ENCODE measurements around the gene RBM34. TPM values are rescaled to one million over a fixed set of nuclear protein-coding genes. Genes with fewer than 3 reads are reported as not detected.

RBM34 gene
- total RNA-seq, 1 donor: 55.0 TPM

DNA sequence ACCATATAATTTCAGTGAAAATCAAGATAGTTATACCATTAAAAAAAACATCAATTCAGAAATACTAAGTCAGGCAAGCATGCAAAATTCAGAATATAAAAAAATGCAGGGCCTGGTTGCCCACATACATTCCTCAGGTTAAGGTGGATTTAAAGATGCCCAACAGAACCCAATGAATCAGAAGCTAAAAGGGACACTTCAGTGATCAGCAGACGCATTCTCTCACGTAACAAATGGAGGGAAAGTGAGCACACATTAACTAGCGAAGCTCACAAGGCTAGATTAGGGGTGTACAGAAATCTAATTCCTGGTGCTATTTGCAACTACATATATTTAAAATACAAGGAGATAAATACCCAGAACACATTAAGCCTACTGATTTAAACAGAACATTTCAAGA, 49.9 kb downstream of the RBM34 start:
- no peaks in the 10 kb centered on the region for H3K4me1 ChIP-seq (ENCODE audit: insufficient read depth, low read length)
- H3K79me2 ChIP-seq (ENCODE audit: insufficient read depth, low read length): peaks cover 46% of the 10 kb centered on the region
- peaks cover 41% of the 10 kb centered on the region for H4K20me1 ChIP-seq (ENCODE audit: insufficient read depth, low read length)
- TF ChIP-seq, protein P1, sequence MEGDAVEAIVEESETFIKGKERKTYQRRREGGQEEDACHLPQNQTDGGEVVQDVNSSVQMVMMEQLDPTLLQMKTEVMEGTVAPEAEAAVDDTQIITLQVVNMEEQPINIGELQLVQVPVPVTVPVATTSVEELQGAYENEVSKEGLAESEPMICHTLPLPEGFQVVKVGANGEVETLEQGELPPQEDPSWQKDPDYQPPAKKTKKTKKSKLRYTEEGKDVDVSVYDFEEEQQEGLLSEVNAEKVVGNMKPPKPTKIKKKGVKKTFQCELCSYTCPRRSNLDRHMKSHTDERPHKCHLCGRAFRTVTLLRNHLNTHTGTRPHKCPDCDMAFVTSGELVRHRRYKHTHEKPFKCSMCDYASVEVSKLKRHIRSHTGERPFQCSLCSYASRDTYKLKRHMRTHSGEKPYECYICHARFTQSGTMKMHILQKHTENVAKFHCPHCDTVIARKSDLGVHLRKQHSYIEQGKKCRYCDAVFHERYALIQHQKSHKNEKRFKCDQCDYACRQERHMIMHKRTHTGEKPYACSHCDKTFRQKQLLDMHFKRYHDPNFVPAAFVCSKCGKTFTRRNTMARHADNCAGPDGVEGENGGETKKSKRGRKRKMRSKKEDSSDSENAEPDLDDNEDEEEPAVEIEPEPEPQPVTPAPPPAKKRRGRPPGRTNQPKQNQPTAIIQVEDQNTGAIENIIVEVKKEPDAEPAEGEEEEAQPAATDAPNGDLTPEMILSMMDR (IDR thresholded peaks at IDR 0.05; ENCODE audit: extremely low read depth, low read depth, low read length): no peak
- H3K9me3 ChIP-seq (ENCODE audit: low read depth, low read length): no peaks in the 10 kb centered on the region
- H3K36me3 ChIP-seq (ENCODE audit: insufficient read depth, low read length): peaks cover 68% of the 10 kb centered on the region
- no peak overlapping the region for H3K4me2 ChIP-seq (ENCODE audit: insufficient read depth, low read length)
- no peak overlapping the region for H3K27ac ChIP-seq (ENCODE audit: low read depth, low read length)
- DNase-seq (ENCODE audit: insufficient read length, low spot score, missing footprints): no peak
- H3K27me3 ChIP-seq (ENCODE audit: insufficient read depth, low read length): no peaks in the 10 kb centered on the region
- H2AFZ ChIP-seq (ENCODE audit: low read length): no peak overlapping the region
- no peak overlapping the region for H3K4me3 ChIP-seq (ENCODE audit: insufficient read depth, low read length)

DNA sequence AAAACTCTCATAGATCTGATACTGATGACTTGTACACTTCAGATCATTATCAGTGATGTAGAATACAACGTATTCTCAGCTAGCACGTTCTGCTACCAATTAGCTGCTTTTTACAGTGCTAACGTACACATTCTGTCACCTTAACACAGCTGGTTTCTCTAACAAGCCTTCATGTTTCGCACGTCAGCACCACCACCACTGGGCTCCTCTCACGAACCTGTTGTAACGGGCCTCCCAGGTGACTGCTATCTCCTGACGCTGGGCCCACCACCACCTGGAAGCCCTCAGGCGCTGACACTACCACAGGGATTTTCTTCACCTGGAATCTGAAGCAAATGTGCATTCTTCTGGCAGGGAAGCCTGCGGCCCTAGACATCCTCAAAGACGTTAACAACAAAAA, 52.2 kb downstream of the RBM34 start:
- H3K79me2 ChIP-seq (ENCODE audit: insufficient read depth, low read length): peaks cover 32% of the 10 kb centered on the region
- TF ChIP-seq, protein P1 (IDR thresholded peaks at IDR 0.05; ENCODE audit: extremely low read depth, low read depth, low read length): no peak
- H3K36me3 ChIP-seq (ENCODE audit: insufficient read depth, low read length): peaks cover 48% of the 10 kb centered on the region
- no peaks in the 10 kb centered on the region for H3K27me3 ChIP-seq (ENCODE audit: insufficient read depth, low read length)
- no peak overlapping the region for H3K4me3 ChIP-seq (ENCODE audit: insufficient read depth, low read length)
- no peak overlapping the region for H3K27ac ChIP-seq (ENCODE audit: low read depth, low read length)
- peaks cover 11% of the 10 kb centered on the region for H3K4me1 ChIP-seq (ENCODE audit: insufficient read depth, low read length)
- no peak overlapping the region for H3K4me2 ChIP-seq (ENCODE audit: insufficient read depth, low read length)
- no peak for DNase-seq (ENCODE audit: insufficient read length, low spot score, missing footprints)
- no peak overlapping the region for H2AFZ ChIP-seq (ENCODE audit: low read length)
- H4K20me1 ChIP-seq (ENCODE audit: insufficient read depth, low read length): peaks cover 29% of the 10 kb centered on the region
- no peaks in the 10 kb centered on the region for H3K9me3 ChIP-seq (ENCODE audit: low read depth, low read length)

DNA sequence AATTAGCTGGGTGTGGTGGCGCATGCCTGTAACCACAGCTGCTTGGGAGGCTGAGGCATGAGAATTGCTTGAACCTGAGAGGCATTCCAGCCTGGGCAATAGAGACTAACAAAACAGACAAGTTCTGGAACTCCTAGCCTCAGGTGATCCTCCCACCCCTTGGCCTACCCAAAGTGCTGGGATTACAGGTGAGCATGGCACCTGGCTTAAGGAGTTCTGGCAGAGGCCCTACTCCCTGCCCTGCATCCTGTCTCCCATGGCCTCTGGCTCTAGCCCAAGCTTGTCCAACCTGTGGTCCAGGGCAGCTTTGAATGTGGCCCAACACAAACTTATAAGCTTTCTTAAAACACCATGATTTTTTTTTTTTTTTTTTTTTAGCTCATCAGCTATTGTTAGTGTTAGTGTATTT, 52.9 kb downstream of the RBM34 start:
- H3K79me2 ChIP-seq (ENCODE audit: insufficient read depth, low read length): peaks cover 25% of the 10 kb centered on the region
- H3K27ac ChIP-seq (ENCODE audit: low read depth, low read length): no peak overlapping the region
- H3K4me2 ChIP-seq (ENCODE audit: insufficient read depth, low read length): no peak overlapping the region
- H3K4me3 ChIP-seq (ENCODE audit: insufficient read depth, low read length): no peak overlapping the region
- no peak overlapping the region for H2AFZ ChIP-seq (ENCODE audit: low read length)
- no peaks in the 10 kb centered on the region for H3K27me3 ChIP-seq (ENCODE audit: insufficient read depth, low read length)
- H4K20me1 ChIP-seq (ENCODE audit: insufficient read depth, low read length): peaks cover 24% of the 10 kb centered on the region
- DNase-seq (ENCODE audit: insufficient read length, low spot score, missing footprints): no peak
- H3K36me3 ChIP-seq (ENCODE audit: insufficient read depth, low read length): peaks cover 41% of the 10 kb centered on the region
- H3K4me1 ChIP-seq (ENCODE audit: insufficient read depth, low read length): peaks cover 13% of the 10 kb centered on the region
- H3K9me3 ChIP-seq (ENCODE audit: low read depth, low read length): no peaks in the 10 kb centered on the region
- TF ChIP-seq, protein P1 (IDR thresholded peaks at IDR 0.05; ENCODE audit: extremely low read depth, low read depth, low read length): no peak

DNA sequence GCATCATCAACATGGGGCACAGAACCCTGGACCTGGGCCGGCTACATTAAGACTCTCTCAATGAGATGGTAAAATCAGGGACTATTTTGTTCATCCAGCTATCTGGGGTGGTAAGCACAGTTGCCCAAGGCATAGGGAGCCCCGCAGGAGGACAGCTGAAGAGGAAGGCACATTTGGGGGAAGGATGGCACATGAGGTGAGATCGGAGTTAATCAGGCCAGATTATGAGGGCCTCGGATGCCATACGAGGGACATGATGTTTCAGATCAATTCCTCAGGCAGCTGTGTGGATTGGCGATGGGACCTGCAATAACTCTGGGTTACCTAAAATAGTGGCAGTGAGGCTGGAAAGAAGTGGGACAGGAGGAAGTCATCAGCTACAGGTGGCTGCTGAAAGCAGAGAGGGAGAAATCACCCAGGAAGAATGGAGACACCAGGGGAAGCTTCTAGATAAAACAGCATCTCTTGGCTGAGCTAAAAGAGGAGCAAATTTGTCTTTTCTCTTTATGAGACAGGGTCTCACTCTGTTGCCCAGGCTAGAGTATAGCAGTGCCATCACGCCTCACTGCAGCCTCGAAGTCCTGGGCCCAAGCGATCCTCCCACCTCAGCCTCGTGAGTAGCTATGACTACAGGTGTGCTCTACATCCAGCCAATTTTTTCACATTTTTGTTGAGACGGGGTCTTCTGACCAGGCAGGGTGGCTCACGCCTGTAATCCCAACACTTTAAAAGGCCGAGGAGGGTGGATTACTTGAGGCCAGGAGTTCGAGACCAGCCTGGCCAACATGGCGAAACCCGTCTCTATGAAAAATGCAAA, 53.5 kb downstream of the RBM34 start:
- Histone ChIP-seq H3K4me3 (ENCODE audit: insufficient read depth, low read length) (no peak overlapping the region), H3K27me3 (ENCODE audit: insufficient read depth, low read length) (no peaks in the 10 kb centered on the region), H3K4me2 (ENCODE audit: insufficient read depth, low read length) (no peak overlapping the region), H3K4me1 (ENCODE audit: insufficient read depth, low read length) (peaks cover 13% of the 10 kb centered on the region), H3K79me2 (ENCODE audit: insufficient read depth, low read length) (peaks cover 19% of the 10 kb centered on the region), H3K27ac (ENCODE audit: low read depth, low read length) (no peak overlapping the region), H3K36me3 (ENCODE audit: insufficient read depth, low read length) (peaks cover 35% of the 10 kb centered on the region), H4K20me1 (ENCODE audit: insufficient read depth, low read length) (peaks cover 19% of the 10 kb centered on the region), H3K9me3 (ENCODE audit: low read depth, low read length) (no peaks in the 10 kb centered on the region), H2AFZ (ENCODE audit: low read length) (no peak overlapping the region)
- TF ChIP-seq, protein P1 (IDR thresholded peaks at IDR 0.05; ENCODE audit: extremely low read depth, low read depth, low read length): no peak
- DNase-seq (ENCODE audit: insufficient read length, low spot score, missing footprints): no peak

Data from osteoblast (primary cell).